Activated CD4-positive, alpha-beta T cell treated with anti-CD3 and anti-CD28 coated beads, Interleukin-2, amount 50 U/mL, for 48 hours (primary cell): Measurements from ENCODE around the gene GKN1.
A peak's percentile ranks its signal among the peaks of the same experiment; 100 is the strongest.
"Not testable (repeated sequence)": the region's sequence is repeated elsewhere in the genome, so short reads cannot be mapped to it uniquely, and the experiment has no call there.

Experiments
- DNase-seq, 2 experiments: peaks; one replicate each; pipeline ENCODE4 v3.0.0-alpha.2; 2020

Gene GKN1, protein sequence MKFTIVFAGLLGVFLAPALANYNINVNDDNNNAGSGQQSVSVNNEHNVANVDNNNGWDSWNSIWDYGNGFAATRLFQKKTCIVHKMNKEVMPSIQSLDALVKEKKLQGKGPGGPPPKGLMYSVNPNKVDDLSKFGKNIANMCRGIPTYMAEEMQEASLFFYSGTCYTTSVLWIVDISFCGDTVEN

DNA sequence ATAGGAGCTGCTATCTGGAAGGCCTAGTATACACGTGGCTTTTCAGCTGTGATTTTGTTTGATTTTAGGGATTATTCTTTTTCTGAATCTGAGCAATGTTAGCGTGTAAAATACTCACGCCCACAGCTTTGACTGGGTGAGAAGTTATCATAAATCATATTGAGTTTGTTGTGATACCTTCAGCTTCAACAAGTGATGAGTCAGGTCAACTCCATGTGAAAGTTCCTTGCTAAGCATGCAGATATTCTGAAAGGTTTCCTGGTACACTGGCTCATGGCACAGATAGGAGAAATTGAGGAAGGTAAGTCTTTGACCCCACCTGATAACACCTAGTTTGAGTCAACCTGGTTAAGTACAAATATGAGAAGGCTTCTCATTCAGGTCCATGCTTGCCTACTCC, at the start of gene GKN1:
Gene GKN1 (plus strand): TSS at position 386 of the 400 bp plus-strand sequence. CDS start 42 bp downstream, outside the sequence.
- no peak for DNase-seq

DNA sequence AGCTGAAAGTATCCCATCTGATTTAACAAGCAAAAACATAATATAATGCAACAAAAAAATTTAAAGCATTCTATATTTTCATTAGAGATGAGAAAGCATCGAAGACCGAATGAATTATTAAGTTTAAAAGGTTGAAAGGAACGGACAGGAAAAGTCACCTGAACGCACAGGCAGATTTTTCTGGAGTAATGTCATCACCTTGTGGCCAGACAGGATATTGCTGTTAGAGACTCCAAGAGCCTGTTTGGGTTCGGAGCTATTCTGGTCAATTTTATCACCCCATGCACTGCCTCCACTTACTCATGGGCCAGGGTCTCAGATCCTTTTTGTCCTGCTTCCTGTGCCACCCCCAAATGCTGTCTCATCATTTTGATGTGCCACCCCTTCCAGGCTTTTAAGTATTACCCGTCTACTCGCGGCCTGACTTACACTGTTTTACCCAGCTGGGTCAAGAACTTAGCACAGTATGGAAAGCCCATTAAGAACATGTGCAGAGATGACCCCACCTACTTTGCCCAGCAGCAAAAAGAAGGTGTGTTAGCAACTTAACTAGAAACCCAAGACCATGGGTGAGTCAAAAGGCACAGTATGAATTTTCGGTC, 49.0 kb upstream of the GKN1 start:
- DNase-seq: peak; percentile 44 to 51

DNA sequence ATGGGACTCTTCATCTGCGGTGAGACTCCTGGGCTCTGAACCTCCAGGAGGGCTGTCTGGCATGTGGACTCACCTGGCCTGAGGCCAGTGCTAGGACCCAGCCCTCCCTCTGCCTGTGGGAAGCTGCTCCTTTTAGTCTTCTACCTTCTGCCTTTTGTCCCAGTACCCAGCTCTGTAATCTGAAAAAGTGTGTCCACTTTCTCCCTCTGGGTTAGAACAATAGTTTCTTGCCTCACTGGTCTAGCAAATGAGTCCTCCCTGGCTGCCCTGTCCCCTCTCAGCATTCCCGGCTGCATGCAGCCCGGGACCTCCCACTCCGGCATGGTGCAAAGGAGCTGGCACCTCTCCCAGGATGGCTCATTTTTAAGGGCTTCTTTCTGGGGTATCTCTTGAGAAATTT, 47.6 kb upstream of the GKN1 start:
- no peak for DNase-seq

DNA sequence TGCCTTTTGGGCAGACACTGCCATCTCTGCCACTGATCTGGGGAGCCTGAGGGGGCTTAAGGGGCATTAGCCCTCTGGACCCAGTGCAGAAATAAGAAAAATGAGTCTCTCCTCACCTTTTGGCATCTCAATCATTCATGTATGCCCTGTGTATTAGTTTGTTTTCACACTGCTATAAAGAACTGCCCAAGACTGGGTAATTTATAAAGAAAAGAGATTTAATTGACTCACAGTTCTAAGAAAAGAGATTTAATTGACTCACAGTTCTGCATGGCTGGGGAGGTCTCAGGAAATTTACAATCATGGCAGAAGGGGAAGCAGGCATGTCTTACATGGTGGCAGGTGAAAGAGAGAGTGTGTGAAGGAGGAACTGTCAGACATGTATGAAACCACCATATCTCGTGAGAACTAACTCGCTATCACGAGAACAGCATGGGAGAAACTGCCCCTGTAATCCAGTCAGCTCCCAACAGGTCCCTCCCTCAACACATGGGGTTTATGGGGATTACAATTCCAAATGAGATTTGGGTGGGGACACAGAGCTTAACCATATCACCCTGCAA, 43.2 kb upstream of the GKN1 start:
- DNase-seq: no peak

DNA sequence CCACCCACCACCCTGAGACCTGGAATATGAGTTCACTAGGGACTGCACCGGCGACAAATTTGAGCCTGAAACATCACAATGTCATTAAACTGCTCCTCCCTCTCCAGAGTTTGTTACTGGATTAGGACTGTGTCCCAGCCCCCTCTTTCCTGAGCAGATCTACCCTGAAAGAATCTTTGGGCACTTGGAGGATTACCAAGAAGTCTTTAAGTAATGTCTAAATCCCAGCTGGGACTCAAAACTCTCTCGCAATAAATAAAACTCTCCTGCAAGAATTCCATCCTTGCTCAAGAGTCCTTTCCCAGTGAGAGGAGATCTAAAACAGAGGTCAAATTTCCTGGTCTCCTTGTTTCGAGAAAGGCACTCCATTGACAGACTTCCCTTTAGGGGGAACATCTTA, 42.6 kb upstream of the GKN1 start:
- DNase-seq: no peak

DNA sequence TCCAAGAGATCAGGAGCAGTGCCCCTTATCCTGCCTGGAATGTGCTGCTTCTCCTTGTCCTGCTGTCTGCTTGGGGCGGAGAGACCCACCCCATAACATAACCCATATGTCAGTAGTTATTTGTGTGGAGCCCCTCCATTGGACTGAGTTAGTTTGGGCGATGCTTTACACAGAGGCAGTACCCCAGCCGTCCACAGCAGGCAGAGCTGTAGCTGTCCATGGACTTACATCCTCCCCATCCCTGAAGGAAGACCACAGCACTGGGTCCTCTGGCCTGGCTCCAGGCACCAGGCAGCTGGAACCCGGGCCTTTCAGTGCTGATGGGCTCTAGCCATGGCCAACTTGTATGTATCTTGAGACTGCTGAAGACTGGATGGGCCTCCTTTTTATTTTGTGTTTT, 42.0 kb upstream of the GKN1 start:
- no peak for DNase-seq

DNA sequence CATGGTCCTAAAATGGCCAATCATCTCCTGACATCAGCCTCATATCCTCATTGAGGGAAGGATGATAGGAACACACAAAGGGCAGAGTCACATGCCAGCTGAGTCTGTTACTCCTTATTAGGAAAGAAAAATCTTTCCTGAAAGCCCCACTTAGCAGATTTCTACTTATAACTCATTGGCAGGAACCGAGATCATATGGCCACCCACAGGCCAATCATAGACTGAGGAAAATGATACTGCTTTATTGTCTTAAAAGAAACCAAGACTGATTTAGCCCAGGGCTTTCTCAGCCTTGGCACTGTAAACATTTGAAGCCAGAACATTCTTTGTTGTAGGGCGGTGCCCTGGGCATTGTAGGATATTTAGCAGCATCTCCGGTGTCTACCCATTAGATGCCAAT, 40.4 kb upstream of the GKN1 start:
- no peak for DNase-seq

DNA sequence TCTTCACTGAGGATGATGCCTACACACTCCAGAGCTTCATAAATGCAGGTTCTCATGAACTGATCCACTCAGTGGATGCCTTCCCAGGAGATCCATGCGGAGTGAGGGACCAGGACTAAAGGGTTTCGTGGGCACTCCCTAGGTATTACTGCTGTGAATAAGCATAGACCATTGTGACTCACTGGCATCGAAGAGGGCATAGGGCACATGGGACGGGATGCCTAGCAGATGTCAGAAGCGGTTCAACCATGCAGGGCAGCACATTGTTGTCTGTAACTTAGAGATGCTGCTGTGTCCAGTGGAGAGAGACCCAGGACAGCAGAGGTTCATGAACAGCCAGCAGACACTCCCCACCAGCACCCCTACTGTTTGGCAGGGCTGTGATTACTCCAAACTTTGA, 39.0 kb upstream of the GKN1 start:
- no peak for DNase-seq

DNA sequence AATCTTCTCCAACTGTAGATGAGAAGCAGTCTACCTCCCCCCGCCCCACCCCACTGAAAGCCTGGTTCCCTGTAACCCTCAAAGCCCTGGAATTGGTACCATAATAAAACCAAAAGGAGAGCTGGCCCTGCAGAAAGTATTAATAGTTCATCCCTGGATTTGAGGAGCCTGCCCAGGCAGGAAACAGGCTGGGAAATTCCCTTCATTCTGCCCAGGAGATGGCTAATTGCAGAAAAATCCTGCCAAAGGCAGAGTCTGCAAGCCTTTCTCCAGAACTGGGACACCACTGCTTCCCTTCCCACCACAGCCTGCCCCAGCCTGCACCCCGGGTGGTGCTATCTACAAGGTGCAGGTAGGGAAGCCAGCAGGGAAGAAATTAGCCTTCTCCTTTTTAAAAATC, 38.0 kb upstream of the GKN1 start:
- DNase-seq: no peak

DNA sequence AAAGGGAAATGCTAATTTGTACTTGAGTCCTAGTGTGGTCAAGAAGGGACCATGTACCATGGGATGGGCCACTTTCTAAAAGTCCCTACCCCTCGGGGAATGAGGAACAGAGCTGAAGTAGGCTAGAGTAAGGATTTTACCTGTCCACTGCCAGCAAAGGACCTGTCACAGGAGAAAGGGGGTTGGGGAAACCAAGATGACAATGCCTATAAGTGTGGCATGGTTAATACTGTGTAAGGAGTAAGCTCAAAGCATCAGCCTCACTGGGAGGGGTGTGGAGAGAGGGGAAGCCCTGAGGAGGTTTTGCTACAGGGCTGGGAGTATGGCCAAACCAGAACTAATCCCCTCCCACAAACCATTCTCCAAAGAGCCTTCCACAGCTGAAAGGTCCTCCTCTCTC, 37.5 kb upstream of the GKN1 start:
- DNase-seq: no peak

DNA sequence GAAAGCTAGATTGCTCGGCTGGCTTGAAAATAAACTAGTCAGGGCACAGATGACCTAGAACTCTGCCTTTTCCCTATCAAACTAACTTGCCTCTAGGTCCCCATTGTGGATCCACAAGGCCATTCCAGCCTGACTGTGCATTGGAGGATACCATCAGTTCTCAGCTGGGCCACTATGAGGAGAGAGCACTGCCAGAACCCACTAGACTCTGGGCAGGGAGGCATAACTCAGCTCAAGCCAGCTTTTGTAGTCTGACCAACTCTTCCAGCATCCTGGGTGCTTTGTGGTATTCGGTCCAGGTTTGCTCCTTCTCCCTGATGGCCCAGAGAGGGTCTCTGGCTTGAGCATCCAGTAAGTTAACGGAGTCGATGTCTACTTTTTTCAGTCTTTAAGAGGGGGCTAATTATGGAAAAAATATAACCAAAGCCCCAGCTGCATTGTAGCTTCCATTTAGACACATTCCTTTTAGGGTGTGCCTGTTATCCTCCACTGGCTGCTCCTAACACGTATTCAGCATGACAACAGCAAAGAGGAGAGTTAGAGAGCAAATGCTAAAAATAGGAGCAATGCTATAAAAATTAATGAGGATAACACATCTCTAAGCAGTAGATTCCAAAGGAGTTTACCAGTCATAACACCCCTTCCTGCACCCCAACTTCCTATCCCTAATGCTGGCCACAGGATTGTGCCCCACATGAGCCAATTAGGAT, 36.9 kb upstream of the GKN1 start:
- DNase-seq: no peak

DNA sequence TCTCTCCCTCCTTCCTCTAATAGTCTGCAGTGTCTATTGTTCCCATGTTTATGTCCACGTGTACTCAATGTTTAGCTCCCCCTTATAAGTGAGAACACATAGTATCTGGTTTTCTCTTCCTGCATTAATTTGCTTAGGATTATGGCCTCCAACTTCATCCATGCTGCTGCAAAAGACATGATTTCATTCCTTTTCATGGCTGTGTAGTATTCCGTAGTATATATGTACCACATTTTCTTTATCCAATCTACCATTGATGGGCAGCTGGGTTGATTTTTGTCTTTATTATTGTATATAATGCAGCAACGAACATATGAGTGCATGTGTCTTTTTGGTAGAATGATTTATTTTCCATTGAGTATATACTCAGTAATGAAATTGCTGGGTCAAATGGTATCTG, 35.5 kb upstream of the GKN1 start:
- no peak for DNase-seq

DNA sequence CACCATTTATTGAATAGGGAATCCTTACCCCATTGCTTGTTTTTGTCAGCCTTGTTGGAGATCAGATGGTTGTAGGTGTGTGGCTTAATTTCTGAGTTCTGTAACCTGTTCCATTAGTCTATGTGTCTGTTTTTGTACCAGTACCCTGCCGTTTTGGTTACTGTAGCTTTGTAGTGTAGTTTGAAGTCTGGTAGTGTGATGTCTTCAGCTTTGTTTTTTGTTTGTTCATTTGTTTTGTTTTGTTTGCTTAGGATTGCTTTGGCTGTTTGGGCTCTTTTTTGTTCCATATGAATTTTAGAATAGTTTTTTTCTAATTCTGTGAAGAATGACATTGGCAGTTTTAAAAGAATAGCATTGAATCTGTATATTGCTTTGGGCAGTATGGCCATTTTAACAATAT, 34.5 kb upstream of the GKN1 start:
- no peak for DNase-seq

DNA sequence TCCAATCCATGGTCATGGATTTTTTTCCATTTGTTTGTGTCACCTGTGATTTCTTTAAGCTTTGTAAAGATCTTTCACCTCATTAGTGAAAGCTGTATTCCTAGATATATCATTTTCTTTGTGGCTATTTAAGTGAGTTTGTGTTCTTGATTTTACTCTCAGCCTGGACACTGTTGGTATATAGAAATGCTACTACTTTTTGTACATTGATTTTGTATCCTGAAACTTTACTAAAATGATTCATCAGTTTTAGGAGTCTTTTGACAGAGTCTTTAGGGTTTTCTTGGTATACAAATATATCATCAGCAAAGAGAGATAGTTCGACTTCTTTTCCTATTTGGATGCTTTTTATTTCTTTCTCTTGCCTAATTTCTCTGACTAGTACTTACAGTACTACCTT, 34.1 kb upstream of the GKN1 start:
- DNase-seq: no peak

DNA sequence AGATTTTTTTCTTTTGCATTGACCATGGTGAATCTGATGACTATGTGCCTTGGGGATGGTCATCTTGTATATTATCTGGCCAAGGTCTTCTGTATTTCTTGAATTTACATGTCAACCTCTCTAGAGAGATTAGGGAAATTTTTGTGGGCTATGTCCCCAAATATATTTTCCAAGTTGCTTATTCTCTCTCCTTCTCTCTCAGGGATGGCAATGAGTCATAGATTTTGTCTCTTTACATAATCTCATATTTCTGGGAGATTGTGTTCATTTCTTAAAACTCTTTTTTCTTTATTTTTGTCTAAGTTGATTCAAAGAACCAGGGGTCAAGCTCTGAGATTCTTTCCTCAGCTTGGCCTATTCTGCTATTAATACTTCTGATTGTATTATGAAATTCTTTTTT, 31.6 kb upstream of the GKN1 start:
- DNase-seq: no peak

DNA sequence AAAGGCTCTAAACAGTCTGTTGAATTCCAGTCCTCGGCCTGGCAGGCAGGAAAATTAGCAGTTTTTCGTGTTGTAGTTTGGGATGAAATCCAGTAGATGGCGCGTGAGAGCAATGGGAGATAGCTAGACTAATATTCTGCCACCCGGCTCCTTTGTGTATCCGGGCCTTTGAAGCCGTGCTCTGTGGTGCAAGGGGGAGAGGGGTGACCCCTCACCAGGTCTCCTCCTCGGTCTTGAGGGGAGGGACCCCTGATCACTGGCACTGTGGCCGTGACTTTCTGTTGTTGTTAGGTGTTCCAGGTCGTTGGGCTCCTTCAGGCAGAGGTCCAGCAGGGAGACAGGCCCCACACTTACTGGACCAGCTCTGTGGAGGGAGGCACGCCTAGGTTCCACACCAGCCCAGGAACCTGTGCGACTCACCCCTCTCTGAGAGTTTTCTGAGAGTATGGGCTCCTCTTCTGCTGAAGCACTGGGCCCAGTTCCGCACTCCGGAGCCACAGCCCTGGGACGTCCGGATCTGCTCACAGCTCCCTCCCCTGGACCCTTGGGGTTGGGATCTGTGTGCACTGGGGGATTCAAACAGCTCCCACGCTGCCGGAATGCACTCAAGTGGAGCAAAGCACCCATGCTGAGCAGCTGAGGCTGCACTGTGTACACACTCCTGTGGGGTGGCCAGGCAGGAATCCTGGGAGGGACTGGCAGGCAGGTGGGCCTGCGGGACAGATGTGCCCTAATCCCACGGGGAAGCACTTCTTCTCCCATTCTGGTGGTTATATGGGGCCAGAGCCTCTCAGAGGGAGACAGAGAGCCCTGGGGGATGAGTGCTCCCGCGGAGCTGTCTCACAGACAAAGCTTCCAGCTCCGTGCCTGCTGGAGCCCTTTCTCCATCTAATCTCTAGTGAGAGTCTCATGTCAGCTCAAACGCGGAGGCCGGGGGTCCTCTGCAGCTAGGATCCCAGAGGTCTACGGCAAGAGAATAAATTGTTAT, 30.6 kb upstream of the GKN1 start:
- DNase-seq: peak; percentile 55 to 63

DNA sequence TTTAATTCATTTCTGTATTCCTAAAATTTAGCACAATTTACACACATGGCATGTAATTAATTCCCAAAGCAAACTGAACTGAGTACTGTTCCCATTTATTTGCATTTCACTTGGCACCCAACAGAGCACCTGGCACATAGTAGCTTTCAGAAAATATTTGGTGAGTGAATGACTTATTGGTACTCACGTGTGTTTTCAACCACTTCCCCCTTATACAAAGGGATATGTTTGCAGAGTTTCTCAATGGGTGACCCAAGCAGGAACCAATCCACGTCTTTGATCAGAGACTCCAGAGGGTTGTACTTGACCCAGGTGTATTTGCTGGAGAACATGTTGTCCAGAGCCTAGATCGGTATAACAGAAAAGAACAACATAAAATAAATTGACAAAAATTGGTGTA, 28.3 kb upstream of the GKN1 start:
- DNase-seq: no peak

DNA sequence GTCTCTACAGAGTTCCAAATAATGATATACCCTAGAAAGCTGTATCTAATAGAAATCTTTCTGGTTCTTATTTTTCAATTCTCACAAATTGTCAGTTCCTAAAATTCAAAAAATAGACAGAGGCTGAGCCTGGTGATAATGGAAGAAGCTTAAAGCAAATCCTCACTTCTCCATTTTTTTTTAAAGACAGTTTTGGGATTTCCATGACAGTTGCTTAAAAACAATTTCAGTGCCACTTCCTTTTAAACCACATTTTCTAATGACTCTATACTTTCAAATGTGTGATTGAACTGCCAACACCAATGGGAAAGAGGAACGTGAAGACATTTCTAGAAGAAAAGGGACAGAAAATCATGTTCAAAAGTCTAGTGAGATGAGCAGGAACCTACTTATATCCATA, 25.7 kb upstream of the GKN1 start:
- DNase-seq: no peak

DNA sequence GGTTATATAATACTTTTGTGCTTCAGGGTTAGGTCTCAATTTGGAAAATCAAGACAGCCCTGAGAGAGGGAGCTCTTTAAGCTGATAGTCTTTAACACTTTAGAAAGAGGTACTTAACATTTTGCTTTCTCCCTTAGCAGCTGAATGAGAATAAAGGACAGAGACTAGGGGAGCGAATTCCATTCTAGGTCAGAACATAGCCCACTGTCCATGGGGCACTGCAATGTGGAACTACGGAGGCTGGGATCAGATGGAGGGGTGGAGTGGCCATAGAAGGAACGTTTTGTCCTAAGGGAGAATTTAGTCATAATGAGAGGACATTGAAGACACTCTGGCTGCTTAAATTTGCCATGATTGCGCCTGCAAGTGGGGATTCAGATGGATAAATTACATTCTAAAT, 22.5 kb upstream of the GKN1 start:
- no peak for DNase-seq

DNA sequence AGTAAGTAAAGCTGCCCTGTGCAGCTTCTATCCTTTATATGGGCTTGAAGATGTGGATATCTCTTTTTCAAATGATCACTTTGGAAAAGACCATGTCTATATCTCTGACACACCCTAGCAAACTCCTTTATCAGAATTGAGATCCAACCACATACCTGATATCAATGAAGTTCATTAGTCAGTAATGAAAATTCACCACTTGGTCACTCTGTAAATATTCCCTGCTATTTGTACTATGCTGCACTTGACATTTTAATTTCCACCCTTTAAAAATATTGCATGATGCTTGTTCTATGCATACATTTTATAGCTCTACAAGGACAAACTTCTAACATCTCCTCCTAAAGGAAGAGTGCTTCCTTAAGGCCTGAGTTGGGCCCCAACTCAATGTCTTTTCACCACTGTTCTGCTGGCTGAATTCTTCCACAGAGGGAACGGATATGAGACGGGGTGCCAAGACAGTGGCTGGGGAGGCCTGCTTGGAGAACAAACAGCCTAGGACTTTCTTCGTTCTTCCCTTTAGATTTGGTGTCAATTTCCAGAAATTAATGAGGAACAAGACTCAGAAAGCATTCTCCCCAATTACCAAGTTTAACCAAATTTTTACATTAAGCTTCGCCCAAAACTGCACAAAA, 21.4 kb upstream of the GKN1 start, which contains the start of gene GKN2:
Gene GKN2 (minus strand): TSS at position 7 of the 635 bp plus-strand sequence. CDS start 32 bp downstream, outside the sequence.
- no peak for DNase-seq

DNA sequence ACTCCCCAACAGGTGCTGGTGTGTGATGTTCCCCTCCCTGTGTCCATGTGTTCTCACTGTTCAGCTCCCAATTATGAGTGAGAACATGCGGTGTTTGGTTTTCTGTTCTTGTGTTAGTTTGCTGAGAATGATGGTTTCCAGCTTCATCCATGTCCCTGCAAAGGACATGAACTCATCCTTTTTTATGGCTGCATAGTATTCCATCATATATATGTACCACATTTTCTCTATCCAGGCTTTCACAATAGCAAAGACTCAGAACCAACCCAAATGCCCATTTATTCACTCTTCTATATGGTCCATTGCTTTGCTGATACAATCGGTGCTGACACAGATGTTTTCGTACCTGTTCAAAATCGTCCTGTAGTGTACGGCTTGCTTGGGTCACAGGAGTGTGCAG, 19.0 kb upstream of the GKN1 start:
- not testable (repeated sequence) for DNase-seq

DNA sequence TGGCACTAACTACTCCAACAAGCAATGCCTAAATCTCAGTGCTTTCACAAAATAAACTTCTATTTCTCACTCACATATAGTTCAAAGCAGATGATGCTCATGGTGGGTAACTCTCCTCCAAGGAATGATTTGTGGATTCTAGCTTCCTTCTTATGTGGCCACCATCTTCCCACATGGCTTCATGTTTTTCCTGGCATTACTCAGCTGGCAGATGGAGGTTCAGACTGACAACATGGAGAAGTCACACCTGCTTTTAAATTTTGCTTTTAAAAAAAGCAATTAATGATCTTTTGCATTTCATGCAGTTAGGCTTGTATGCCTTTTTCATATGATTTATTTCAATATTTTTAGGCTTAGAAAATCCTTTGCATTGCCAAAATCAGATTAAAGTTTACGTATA, 15.4 kb upstream of the GKN1 start:
- DNase-seq: no peak
